GM21390 (cell line): ENCODE measurements around the gene GRIN1.

Experiments used
- ATAC-seq: cut with Tn5 transposase; IDR thresholded peaks from one replicate; pipeline ENCODE4 v1.9.1; 2021; ENCODE audit not compliant: unreplicated experiment

Gene GRIN1

DNA sequence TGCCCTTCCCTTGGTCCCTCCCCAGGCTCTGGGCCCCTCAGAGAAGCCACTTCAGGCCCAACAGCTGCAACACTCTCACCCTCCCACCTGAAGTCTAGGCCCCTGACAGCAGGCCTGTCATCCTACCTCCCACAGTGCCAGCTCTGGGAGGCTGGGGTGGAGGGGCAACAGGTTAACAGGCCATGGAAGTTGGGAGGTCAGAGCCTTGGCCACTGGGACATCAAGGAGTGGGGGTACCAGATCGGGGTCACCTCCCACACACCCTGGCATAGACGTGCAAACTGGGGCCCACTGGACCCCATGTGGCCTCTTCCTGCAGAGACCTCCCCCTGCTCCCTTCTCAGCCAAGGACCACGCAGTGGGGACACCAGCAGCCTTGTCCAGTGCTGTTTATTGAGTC lies 52.3 kb downstream of the GRIN1 start:
- no peak for ATAC-seq

DNA sequence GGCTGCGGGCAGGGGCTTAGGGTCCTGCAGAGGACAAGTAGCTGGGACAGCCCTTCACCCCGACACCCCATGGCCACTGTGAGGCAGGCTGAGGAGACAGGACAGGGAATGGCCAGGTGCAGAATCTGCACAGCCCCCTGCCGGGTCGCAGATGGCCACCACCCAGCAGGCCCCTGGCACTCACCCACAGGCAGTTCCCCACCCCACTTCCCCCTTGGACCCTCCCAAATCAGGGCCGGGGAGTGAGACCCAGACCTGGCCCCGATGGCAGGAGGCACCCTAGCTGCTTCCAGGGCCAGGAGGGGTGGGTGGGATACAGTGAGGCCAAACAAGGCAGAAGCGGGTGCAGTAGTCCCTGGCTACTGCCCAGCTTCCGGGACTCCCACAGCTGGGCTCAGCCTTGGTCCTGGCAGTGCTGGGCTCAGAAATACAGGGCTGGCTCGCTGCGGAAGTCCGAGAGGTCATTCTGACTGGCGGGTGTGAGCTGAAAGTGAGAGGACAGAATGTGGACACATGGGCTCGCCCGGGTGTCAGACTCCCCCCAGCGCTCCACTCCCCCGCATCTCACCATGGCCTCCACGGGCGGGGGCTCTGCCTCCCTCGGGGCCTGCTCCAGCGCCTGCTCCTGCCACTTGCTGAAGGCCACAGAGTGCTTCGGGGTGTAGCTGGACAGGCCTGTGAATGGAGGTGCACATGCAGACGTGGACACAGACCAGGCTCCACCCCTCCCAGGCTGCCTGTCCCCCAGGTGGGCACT lies 52.9 kb downstream of the GRIN1 start:
- ATAC-seq = no peak

DNA sequence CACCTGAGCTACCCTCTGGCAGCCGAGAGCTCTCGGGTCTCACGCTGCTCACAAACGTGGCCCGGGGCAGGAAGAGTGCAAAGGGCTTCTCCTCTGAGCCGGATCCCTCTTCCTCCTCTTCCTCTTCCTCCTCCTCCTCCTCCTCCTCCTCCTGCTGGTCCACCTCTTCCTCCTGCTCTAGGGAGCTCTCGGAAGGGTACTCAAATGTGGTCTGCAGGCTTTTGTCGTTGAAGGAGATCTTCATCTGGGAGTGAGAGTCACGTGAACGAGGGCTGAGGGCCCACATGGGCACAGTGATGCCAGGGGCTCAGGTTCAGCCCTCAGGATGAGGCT lies 53.5 kb downstream of the GRIN1 start:
- no peak for ATAC-seq

DNA sequence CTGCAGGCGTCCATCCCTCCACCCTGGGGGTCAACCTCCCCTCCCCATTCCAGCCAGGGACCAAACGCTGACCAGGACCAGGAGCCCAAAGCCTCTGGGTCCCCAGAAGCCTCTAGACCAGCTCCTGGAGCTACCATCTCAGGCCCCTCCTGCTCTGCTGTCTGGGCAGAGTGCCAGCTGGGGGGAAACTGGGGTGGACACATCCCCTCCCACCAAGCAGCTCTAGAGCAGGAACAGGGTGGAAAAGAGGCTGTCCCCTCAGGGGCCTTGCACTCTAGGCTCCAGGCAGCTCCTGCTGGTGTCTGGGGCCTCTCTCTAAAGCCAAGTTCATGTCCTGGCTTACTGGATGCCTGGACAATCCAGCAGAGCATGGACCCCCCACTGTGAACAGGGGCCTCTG lies 53.9 kb downstream of the GRIN1 start:
- no peak for ATAC-seq

DNA sequence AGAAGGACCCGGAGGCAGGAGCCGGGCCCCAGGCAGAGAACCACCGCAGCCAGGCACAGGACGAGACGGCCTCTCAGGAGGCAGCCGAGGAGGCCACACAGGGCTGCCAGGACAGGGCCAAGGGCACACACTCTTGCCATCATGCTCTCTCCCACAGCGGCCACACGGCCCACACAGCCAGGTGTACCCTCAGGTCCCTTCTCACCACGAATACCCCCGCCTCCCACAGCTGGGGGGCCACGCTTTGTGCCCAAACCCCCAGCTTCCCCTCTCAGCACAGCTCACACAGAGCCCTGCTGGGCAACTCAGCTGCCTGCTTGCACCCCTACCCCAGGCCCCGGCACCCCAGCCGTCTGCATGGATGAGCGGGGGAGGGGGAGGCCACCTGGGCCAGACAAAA lies 54.8 kb downstream of the GRIN1 start:
- no peak for ATAC-seq

DNA sequence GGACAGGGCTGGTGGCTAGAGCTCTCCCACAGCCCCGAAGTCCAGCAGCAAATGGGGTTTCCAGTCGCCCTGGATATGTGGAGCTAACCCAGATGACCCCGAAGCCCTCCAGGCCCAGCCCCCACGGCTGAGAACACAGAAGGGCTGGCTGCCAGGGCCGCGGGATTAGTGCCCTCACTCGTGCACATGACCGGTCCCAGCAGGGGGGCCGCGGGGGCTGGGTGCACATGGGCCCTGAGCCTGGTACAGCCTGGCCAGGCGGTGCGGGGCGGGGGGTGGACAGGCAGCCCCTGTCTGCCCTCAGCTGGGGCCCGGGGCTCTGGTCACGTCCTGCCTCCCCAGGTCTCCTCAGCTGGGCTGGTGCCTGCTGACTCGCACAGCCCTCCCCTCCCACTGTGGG lies 55.4 kb downstream of the GRIN1 start:
- ATAC-seq = no peak

DNA sequence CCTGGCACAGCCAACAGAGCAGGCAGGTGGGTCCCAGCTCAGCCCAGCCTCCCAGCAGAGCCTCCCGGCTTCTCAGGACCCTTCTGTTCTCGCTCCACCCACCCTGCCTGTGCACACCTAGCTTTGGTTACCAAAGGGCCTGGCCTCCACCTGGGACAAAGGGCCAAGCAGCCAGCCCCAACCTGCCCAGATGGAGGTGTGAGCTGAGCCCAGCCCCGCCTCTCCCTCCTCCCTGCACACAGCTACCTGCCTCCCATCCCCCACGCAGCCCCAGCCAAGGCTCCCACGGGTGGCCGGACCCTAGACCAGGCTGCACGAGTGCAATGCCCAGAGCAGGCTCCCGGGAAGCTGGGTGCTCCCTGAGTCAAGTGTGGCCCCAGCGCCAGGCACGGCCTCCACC lies 56.0 kb downstream of the GRIN1 start:
- ATAC-seq = no peak

DNA sequence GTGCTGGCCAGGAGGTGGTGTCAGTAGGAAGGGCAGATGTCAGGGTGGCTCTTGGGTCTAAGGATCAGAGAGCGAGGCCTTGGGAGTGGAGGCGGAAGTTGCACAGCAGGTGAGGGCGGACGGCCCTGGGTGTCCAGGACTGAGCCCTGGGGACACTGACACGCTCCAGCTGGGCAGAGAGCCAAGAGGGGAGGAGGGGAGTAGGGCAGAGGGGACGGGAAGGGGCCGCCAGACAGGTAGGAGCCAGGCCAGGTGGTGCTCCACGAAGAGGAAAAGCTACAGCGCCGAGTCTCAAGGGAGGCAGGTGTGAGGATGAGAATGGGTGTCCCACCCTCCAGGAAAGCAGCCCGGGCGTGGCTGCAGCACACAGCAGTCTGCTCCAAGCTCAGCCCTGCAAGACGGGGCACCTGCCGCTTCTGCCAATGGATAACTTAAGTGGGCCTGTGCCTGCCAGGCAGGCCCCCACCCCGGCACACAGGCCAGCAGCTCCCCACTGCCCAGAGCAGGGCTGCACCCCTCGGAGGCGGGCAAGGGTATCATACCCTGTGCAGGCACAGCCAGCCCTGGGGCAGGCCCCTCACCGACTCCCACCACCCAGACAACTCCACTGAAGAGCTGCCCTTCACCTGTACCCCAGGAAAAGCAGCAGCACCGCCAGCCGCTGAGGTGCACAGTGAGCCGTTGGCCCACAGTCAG lies 56.7 kb downstream of the GRIN1 start:
- ATAC-seq = no peak

GRCh38 chr9:137198051-137198901 lies 59.3 kb downstream of the GRIN1 start:
- ATAC-seq = no peak

DNA sequence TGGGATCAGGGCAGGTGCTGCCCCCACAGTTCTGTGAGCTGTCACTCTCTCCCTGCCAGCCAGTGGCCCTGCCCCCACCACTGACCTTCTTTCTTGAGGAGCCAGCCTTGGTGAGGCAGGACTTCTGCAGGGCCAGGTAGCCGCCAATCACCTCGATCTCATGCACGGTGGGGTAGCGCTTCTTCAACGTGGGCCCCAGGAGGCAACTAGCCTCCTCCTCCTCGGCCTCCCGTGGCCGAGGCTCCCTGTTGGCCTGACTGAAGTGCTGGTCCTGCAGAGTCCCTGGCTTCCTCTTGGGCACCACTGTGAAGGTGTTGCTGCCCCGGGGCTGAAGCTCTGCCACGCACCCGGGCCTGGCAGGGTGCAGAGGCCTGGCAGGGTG lies 59.9 kb downstream of the GRIN1 start:
- no peak for ATAC-seq

DNA sequence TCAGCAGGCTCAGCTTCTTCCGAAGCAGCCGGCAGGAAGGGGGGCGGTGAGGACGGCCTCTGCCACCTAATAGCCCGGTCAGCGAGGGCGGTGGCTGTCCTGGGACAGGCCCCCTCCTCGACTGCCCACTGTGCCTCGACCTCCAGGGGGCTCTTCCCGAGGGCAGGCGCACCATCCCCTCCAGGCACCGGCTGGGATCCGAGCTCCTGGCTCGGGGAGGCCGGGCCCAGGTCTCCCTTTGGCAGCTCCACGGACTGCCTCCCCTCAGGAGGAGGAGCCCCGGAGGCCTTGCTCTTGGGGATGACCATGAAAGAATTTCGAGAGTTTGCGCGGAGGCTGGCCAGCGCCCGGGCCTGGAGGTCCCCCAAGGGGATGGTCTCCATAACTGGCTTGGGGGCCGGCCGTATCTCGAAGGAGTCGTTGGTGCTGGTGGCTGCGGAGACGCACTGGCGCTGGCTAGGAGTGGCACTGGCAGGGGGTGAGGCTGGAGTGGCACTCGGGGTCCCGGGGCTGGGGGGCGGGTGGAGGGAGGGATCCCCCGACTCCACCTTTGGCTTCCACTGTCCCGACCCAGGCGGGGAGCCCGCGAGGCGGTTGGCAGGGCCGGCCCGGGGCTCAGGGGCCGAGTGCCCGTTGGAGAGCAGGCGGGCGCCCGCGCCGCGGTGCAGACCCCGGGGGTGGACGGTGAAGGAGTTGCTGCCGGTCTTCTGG lies 60.6 kb downstream of the GRIN1 start:
- ATAC-seq = no peak

DNA sequence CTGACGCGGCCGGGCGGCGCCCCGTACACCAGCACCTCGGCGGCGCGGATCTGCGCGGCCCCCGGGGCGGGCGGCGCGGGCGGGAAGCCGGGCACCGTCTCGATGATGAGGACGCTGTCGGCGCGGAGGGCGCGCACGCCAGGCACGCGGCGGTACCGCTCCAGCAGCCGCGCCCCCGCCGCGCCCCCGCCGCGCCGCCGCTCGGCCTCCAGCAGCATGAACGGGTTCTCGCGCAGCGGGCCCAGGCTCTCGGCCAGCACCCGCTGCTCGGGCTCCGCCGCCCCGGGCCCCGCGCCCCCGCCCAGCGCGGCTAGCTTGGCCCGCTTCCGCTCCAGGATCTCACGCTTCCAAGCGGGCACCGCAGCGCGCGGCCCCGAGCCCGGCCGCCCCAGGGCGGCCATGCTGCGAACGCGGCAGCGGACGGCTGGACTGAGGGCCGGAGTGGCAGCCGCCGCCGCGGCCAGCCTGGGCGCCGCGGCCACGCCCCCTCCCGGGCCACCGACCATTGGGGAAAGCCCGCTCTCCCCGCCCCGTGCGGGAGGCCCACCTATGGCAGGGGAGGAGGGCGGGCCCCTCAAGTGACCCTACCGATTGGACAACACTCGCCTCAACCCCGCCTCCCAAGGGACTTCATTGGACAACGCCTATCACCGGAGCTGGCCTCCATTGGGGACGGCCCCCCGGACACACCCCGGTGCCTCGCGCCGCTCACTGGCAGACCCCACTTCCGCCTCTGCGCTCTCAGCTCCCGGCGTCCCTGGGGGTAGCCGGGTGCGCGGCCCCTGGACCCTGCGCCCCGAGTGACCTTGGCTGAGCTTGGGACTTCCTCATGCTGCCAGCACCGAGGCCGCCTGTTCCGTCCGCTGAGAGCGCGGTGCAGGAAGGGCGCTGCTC lies 61.6 kb downstream of the GRIN1 start, which contains the start of gene TPRN:
TSS of gene TPRN (minus strand) at position 431 of the 894 bp plus-strand sequence. CDS start at position 401, 30 bp downstream.
- peak; percentile 78 for ATAC-seq

DNA sequence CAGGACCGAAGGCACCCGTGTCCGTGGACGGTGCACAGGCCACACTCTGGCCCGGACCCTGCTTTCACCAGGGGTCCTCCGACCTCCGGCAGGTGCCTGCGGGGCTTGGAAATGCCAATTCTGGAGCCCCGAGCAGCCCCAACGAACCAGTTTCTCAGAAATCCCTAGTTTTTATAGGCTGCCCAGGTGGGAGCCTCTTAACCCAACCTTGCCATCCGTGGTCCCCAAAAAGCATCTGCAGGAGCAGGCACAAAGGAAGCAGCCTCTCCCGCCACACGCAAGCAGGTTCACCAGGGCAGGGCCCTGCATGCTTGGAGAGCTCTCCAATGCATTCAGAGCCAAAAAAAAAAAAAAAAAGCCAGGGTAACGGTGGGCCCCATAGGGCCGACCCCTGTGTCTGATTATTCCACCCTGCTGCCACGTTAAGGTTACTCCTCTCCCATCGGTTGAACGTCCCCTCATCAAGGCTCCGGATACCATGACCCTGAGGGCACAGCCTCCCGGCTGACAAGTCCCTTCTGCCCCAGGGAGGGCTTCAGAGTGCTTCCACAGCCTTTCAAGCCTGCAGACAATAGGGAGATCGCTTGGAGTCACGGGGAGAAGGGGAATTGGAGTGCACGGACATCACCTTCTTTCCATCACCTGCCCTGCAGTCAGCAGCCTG lies 62.4 kb downstream of the GRIN1 start:
- no peak for ATAC-seq

DNA sequence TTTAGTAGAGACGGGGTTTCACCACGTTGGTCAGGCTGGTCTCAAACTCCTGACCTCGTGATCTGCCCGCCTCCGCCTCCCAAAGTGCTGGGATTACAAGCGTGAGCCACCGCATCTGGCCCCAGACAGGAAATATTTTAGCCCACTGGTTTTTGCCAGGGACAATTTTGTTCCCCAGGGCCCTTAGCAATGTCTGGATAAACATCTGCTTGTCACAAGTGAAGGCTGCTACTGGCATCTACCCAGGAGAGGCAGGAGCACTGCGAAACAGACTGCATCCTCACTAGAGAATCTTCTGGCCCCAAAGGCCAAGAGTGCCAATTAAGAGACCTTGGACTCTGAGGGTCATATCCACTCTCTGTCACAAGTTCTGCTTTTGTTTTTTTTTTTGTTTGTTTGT lies 64.0 kb downstream of the GRIN1 start:
- no peak for ATAC-seq

DNA sequence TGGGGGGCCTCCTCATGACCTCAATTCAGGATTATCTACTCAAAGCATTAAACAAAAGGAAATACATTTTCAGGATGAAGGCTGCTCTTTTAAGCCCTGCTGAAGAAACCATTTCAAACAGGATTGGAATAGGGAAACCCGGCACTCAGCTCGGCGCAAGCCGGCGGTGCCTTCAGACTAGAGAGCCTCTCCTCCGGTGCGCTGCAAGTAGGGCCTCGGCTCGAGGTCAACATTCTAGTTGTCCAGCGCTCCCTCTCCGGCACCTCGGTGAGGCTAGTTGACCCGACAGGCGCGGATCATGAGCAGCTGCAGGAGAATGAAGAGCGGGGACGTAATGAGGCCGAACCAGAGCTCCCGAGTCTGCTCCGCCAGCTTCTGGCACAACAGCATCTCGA lies 65.8 kb downstream of the GRIN1 start:
- ATAC-seq = no peak

DNA sequence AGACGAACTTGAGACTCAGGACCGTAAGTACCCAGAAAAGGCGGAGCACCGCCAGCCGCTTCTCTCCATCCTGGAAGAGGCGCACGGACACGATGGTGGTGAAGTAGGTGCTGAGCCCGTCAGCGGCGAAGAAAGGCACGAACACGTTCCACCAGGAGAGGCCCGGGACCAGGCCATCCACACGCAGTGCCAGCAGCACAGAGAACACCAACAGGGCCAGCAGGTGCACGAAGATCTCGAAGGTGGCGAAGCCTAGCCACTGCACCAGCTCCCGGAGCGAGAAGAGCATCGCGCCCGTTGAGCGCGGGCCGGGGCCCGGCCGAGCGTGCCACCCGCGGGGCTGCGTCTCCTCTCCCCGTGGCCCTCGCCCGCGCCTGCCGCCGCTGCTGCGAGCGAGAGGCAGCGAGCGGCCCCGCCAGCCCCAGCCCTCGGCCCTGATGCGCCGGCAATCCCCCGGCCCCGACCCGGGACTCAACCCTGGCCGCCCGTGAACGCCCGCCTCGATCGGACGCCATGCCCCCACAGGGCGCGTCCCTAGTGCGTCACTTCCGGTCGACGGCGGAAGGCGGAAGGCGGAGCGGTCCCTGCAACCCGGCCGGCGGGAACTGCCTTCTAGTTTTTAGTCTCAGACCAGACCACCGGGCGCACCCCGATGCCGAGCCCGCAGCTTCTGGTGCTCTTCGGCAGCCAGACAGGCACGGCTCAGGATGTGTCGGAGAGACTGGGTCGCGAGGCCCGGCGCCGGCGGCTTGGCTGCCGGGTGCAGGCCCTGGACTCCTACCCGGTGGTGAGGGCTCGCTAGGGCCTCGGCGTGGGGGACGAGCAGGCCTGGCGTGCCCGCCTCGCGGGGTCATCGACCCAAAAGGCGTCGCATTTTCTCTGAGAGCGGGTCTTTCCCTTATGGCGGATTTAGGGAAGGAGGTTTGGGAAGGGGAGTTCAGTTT lies 66.4 kb downstream of the GRIN1 start, which contains the start of the genes NDOR1 and TMEM203:
TSS of gene NDOR1 (plus strand) at position 575 of the 944 bp plus-strand sequence. CDS start at position 653, 78 bp downstream.
TSS of gene TMEM203 (minus strand) at position 523 of the 944 bp plus-strand sequence. CDS start at position 289, 234 bp downstream.
- ATAC-seq = peak; percentile 53

DNA sequence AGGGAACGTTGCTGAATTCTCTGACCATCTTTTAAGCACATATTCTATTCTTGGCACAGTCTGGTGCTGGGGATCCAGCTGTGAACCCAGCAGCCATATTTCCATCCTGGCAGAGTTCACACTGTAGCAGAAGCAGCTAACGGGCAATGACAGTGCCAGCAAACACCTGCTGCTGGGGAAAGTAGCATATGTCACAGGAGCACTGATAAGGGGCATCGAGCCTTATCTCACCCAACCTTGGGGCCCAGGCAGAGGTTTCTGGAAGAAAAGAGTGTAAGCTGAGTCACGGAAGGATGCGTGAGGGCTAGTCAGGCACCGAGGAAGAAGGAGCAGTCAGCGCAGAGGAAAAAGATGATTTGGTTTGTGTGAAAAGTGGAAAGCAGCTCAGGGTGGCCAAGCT lies 67.6 kb downstream of the GRIN1 start:
- ATAC-seq = no peak

DNA sequence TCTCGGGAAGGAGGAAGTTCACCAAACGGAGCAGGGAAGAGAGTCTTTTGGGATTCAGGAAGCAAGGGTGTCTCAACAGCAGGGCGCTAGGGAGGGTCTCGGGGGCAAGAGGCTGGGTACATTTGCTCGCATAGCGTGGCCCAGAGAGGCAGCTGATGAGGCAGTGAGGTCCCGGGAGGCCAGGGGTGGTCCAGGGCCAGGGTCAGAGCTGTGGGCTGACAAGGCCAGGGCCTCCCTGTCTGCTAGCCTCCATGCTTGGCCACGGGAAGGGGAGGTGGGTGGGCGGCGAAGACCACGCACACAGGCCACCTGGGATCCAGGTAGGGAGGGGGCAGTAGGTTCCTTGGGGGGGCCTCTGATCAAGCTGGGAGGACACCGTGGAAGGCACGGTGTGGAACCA lies 72.6 kb downstream of the GRIN1 start:
- no peak for ATAC-seq
